K562 (cell line): ENCODE measurements around the gene KRT76. TPM values are rescaled to one million over a fixed set of nuclear protein-coding genes. Genes with fewer than 3 reads are reported as not detected.

Experiments
- AFF1 ChIP-seq, 2 experiments: fragments of 450-650 bp; IDR thresholded peaks; 2 replicates each; pipeline ENCODE4 v1.6.1; 2018; ENCODE audit warnings: mild to moderate bottlenecking in 2 of 2, low read depth in 1 of 2; ENCODE audit not compliant: partially characterized antibody in 2 of 2
- ARNT ChIP-seq, 2 experiments: fragments of 450-650 bp; IDR thresholded peaks; 2 replicates each; pipeline ENCODE4 v1.6.1; 2016; ENCODE audit warnings: mild to moderate bottlenecking in 1 of 2
- CEBPZ ChIP-seq: fragments of 150-350 bp; IDR thresholded peaks from 2 replicates; pipeline ENCODE4 v1.6.1; 2014; ENCODE audit warnings: low read depth, mild to moderate bottlenecking, low read length, borderline replicate concordance
- ETV5 ChIP-seq: sonication (generic); formaldehyde crosslinking; IDR thresholded peaks from 2 replicates; pipeline ENCODE4 v1.4.0; 2020; ENCODE audit warnings: low read depth, mild to moderate bottlenecking, missing genetic modification reagents
- GABPB1 ChIP-seq: sonication (generic); formaldehyde crosslinking; IDR thresholded peaks from 2 replicates; pipeline ENCODE4 v1.8.0; 2022; ENCODE audit warnings: mild to moderate bottlenecking, missing genetic modification reagents
- MXI1 ChIP-seq: IDR thresholded peaks from 2 replicates; pipeline ENCODE4 v1.6.1; 2011; ENCODE audit warnings: low read depth, mild to moderate bottlenecking, improper control_type of control experiment, low read length
- RAD51 ChIP-seq: fragments of 450-650 bp; IDR thresholded peaks from 2 replicates; pipeline ENCODE4 v1.7.1; 2016; ENCODE audit warnings: low read depth, mild to moderate bottlenecking, borderline replicate concordance
- ZBED1 ChIP-seq: IDR thresholded peaks from 2 replicates; pipeline ENCODE4 v1.6.1; 2014
- ZBTB49 ChIP-seq: sonication (generic); formaldehyde crosslinking; IDR thresholded peaks from 2 replicates; pipeline ENCODE4 v1.8.0; 2022; ENCODE audit warnings: missing genetic modification reagents, mild to moderate bottlenecking, borderline replicate concordance
- ZNF277 ChIP-seq: fragments of 250-450 bp; sonication (Bioruptor Pico); IDR thresholded peaks from 2 replicates; pipeline ENCODE4 v1.8.0; 2022; ENCODE audit warnings: inconsistent platforms, mild to moderate bottlenecking, moderate library complexity, borderline replicate concordance
- ZNF280B ChIP-seq: fragments of 250-450 bp; sonication (Bioruptor Pico); IDR thresholded peaks from 2 replicates; pipeline ENCODE4 v1.5.1; 2021; ENCODE audit warnings: mild to moderate bottlenecking
- ZNF551 ChIP-seq: fragments of 250-450 bp; sonication (Bioruptor Pico); IDR thresholded peaks from 2 replicates; pipeline ENCODE4 v1.5.0; 2021; ENCODE audit warnings: mild to moderate bottlenecking, moderate library complexity
- ZNF699 ChIP-seq: fragments of 250-450 bp; sonication (Bioruptor Pico); IDR thresholded peaks from 2 replicates; pipeline ENCODE4 v1.8.0; 2021; ENCODE audit warnings: mild to moderate bottlenecking, moderate library complexity; ENCODE audit not compliant: insufficient replicate concordance
- polyA plus RNA-seq, 8 experiments: library from polyadenylated mRNA; depleted of rRNA in 4 of 8; stranded (reverse) in 5 of 8; unstranded in 3 of 8; fragments of >200 nt; fragmentation: Nextera tagmentation in 2 of 8; fragmentation: Illumina TruSeq in 1 of 8; extraction: Ambion mirVana in 2 of 8; extraction: Trizol in 1 of 8; gene quantifications; 2 replicates each; pipeline versions ENCODE4 v1.2.1 to v1.2.3, GENCODE V29; 2011 to 2014; ENCODE audit warnings: inconsistent platforms in 1 of 8, missing spikeins in 1 of 8
- total RNA-seq, 7 experiments: library from RNA; depleted of rRNA in 6 of 7; stranded (reverse); fragments of >200 nt in 6 of 7; fragmentation: Illumina TruSeq in 2 of 7; extraction: Trizol in 2 of 7; gene quantifications; 2 replicates each; pipeline versions ENCODE4 v1.2.1 to v1.2.3, GENCODE V29; 2011 to 2021; ENCODE audit warnings: low replicate concordance in 1 of 7

Gene KRT76
- total and polyA plus RNA-seq, 9 of the 15 experiments (the other 6 are each of a cell fraction or from before 2014, with no cell fraction given), result not detected

GRCh38 chr12:52741375-52742195 lies 35.6 kb downstream of the KRT76 start (continued):
- TF ChIP-seq AFF1 (IDR thresholded peaks at IDR 0.05; ENCODE audit: low read depth in 1 of 2, partially characterized antibody in 2 of 2) (peak in 1 of 2 experiments; percentile 88), ZNF280B (CRISPR knock-in tag) (no peak), ETV5 (CRISPR knock-in tag) (peak; percentile 75), ZNF277 (CRISPR knock-in tag) (no peak), RAD51 (no peak), ZNF551 (CRISPR knock-in tag) (no peak), ZNF699 (CRISPR knock-in tag) (no peak), MXI1 (no peak), ZBTB49 (CRISPR knock-in tag) (no peak), ZBED1 (no peak), CEBPZ (no peak), ARNT (IDR thresholded peaks at IDR 0.05) (no peak), GABPB1 (CRISPR knock-in tag) (0 out of 2 replicates have a peak, but pooled peaks have one; percentile 26)
